Upper lobe of left lung (tissue), 4 donors: ENCODE results near the gene KIAA1958.

Experiments used
- POLR2A ChIP-seq, 4 donors: fragments of 450-650 bp; IDR thresholded peaks; one replicate each; pipeline ENCODE4 v1.5.1; 2016 to 2017; ENCODE audit warnings: antibody characterized with exemption in 4 of 4, mild to moderate bottlenecking in 2 of 4
- TF ChIP-seq, protein P1 (sequence below), 6 experiments: fragments of 450-650 bp in 4 of 6; fragments of 200-600 bp in 2 of 6; sonication (generic) in 2 of 6; IDR thresholded peaks; one replicate each; pipeline ENCODE4 v1.5.1; 2016 to 2019; ENCODE audit warnings: antibody characterized with exemption in 6 of 6

DNA sequence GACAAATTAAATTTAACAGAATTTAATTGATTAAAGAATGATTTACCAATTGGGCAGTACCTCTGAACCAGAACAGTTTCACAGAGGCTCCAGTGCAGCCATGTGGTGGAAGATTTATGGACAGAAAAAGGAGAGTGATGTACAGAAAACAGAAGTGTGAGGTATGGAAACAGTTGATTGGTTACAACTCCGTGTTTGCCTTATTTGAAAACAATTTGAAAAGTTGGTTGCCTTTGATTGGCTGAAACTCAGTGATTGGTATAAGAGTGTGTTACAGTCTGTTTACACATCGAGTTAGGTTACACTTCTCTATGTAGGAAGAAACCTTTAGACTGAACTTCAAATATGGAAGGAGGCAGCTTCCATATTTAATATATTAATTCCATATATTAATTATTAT, 30.1 kb downstream of the KIAA1958 start:
- no peak for TF ChIP-seq POLR2A (IDR thresholded peaks at IDR 0.05)
- TF ChIP-seq, protein P1, sequence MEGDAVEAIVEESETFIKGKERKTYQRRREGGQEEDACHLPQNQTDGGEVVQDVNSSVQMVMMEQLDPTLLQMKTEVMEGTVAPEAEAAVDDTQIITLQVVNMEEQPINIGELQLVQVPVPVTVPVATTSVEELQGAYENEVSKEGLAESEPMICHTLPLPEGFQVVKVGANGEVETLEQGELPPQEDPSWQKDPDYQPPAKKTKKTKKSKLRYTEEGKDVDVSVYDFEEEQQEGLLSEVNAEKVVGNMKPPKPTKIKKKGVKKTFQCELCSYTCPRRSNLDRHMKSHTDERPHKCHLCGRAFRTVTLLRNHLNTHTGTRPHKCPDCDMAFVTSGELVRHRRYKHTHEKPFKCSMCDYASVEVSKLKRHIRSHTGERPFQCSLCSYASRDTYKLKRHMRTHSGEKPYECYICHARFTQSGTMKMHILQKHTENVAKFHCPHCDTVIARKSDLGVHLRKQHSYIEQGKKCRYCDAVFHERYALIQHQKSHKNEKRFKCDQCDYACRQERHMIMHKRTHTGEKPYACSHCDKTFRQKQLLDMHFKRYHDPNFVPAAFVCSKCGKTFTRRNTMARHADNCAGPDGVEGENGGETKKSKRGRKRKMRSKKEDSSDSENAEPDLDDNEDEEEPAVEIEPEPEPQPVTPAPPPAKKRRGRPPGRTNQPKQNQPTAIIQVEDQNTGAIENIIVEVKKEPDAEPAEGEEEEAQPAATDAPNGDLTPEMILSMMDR (IDR thresholded peaks at IDR 0.05), result no peak
